CD4-positive, CD25-positive, alpha-beta regulatory T cell (primary cell): ENCODE results near the gene OPCML. TPM values are rescaled to one million over a fixed set of nuclear protein-coding genes. Genes with fewer than 3 reads are reported as not detected.
A peak's percentile ranks its signal among the peaks of the same experiment; 100 is the strongest.

Experiments
- ATAC-seq, 2 donors: fragments of 150-1000 bp; cut with Tn5 transposase; one replicate each; pipeline ENCODE4 v1.10.0; 2021; ENCODE audit warnings: low read depth in 2 of 2, moderate number of reproducible peaks in 2 of 2, moderate library complexity in 1 of 2
- DNase-seq, 3 donors: peaks; one replicate each; pipeline versions ENCODE4 v3.0.0 to v3.0.0-alpha.2; 2012 to 2022; ENCODE audit warnings: mixed read lengths in 1 of 3
- H3K27ac ChIP-seq: one replicate; pipeline ENCODE4 v1.7.0; 2013; ENCODE audit warnings: mild to moderate bottlenecking, low read length; ENCODE audit not compliant: insufficient read depth, poor library complexity, severe bottlenecking
- H3K27me3 ChIP-seq: one replicate; pipeline ENCODE4 v1.7.0; 2013; ENCODE audit warnings: low read length; ENCODE audit not compliant: control insufficient read depth, insufficient read depth
- H3K36me3 ChIP-seq: one replicate; pipeline ENCODE4 v1.7.0; 2013; ENCODE audit warnings: mild to moderate bottlenecking, low read length, moderate library complexity; ENCODE audit not compliant: control insufficient read depth, insufficient read depth
- H3K4me1 ChIP-seq: 2 replicates; pipeline ENCODE4 v1.7.0; 2013; ENCODE audit warnings: mild to moderate bottlenecking, low read length; ENCODE audit not compliant: insufficient read depth, control insufficient read depth, poor library complexity, severe bottlenecking
- H3K4me3 ChIP-seq: one replicate; pipeline ENCODE4 v1.7.0; 2013; ENCODE audit warnings: low read depth, mild to moderate bottlenecking, low read length, moderate library complexity
- H3K9me3 ChIP-seq, 2 experiments: 1 replicate in 1 of 2; 2 replicates in 1 of 2; pipeline ENCODE4 v1.7.0; 2013; ENCODE audit warnings: low read length in 2 of 2, mild to moderate bottlenecking in 1 of 2, moderate library complexity in 1 of 2; ENCODE audit not compliant: control insufficient read depth in 2 of 2
- H3K27ac Mint-ChIP-seq, 3 donors: one replicate each; pipeline ENCODE4 v1.8.0; 2020 to 2022; ENCODE audit warnings: mild to moderate bottlenecking in 3 of 3, mixed read lengths in 3 of 3, moderate library complexity in 2 of 3
- H3K27me3 Mint-ChIP-seq: one replicate; pipeline ENCODE4 v1.8.0; 2022; ENCODE audit warnings: mild to moderate bottlenecking, mixed read lengths
- H3K36me3 Mint-ChIP-seq: one replicate; pipeline ENCODE4 v1.8.0; 2020; ENCODE audit warnings: mixed read lengths
- H3K4me1 Mint-ChIP-seq, 4 donors: one replicate each; pipeline ENCODE4 v1.8.0; 2020 to 2022; ENCODE audit warnings: mixed read lengths in 4 of 4, mild to moderate bottlenecking in 1 of 4
- H3K4me3 Mint-ChIP-seq, 4 donors: one replicate each; pipeline ENCODE4 v1.8.0; 2020 to 2022; ENCODE audit warnings: mild to moderate bottlenecking in 4 of 4, mixed read lengths in 4 of 4, moderate library complexity in 3 of 4
- H3K9me3 Mint-ChIP-seq, 7 donors: one replicate each; pipeline ENCODE4 v1.8.0; 2020 to 2022; ENCODE audit warnings: mixed read lengths in 7 of 7, mild to moderate bottlenecking in 3 of 7, moderate library complexity in 2 of 7
- polyA plus RNA-seq, 4 donors: library from polyadenylated mRNA; unstranded; fragments of 300-500 nt; fragmentation: Illumina TruSeq; gene quantifications; one replicate each; pipeline ENCODE4 v1.2.3, GENCODE V29; 2021
- total RNA-seq: library from RNA; stranded (reverse); gene quantifications from one replicate; pipeline ENCODE4 v1.2.3, GENCODE V29; 2022

The OPCML gene
- total and polyA plus RNA-seq, 5 donors from 2014 or later: not detected

DNA sequence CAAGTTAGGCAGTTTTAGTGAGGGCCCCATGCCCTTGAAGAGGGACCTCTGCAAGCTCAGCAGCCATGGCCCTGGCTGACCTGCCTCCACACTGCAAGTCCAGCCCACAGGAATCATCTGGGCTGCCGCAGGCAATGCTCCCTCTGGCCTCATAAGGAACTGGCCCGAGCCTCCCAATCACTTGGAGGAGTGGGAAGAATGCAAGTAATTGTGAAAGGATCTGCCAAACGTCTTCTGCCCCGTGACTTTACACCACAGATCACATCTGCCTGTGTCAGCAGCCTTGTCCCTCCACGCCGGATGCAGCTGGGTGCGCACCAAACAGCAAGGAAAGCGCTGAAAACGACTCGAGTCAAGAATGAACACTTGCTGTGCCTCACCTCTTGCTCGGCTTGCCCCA, 23.8 kb downstream of the OPCML start:
- H3K4me3 Mint-ChIP-seq: no peak overlapping the region
- Histone ChIP-seq H3K9me3 (no peaks in the 10 kb centered on the region), H3K36me3 (no peaks in the 10 kb centered on the region), H3K27ac (no peak overlapping the region), H3K27me3 (no peaks in the 10 kb centered on the region), H3K4me1 (no peaks in the 10 kb centered on the region), H3K4me3 (no peak overlapping the region)
- no peak for ATAC-seq
- peaks cover 0 to 2% (median 0%) of the 10 kb centered on the region in 7 donors for H3K9me3 Mint-ChIP-seq
- H3K27ac Mint-ChIP-seq: no peak overlapping the region
- no peak for DNase-seq
- H3K36me3 Mint-ChIP-seq: no peaks in the 10 kb centered on the region
- peaks cover 5% of the 10 kb centered on the region for H3K27me3 Mint-ChIP-seq
- H3K4me1 Mint-ChIP-seq: no peaks in the 10 kb centered on the region

DNA sequence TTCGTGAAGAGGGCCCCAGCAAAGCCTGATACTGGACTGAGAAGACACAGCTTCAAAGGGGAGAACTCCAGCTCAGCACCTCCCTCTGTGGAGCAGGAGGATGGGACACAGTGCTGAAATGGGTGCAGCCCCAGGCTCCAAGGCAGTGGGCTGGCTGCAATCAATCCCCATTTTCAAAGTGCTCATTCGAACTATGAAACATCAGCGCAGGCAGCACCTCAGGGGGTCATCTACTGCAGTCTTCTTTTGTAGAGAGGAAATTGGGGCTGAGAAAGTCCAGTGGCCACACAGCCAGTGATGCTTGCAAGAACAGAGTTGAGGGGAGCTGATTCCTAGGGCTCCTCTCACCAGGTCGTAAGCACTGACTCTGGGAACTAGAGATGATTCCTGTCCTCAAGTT, 25.1 kb downstream of the OPCML start:
- ATAC-seq (no peak), DNase-seq (no peak)
- Histone ChIP-seq H3K27me3 (no peaks in the 10 kb centered on the region), H3K4me1 (no peaks in the 10 kb centered on the region), H3K27ac (no peak overlapping the region), H3K36me3 (no peaks in the 10 kb centered on the region), H3K4me3 (no peak overlapping the region), H3K9me3 (no peaks in the 10 kb centered on the region)
- no peaks in the 10 kb centered on the region for H3K4me1 Mint-ChIP-seq
- no peak overlapping the region for H3K27ac Mint-ChIP-seq
- no peaks in the 10 kb centered on the region for H3K36me3 Mint-ChIP-seq
- peaks cover 5% of the 10 kb centered on the region for H3K27me3 Mint-ChIP-seq
- H3K4me3 Mint-ChIP-seq: no peak overlapping the region
- H3K9me3 Mint-ChIP-seq: peaks cover 0 to 2% (median 0%) of the 10 kb centered on the region in 7 donors

DNA sequence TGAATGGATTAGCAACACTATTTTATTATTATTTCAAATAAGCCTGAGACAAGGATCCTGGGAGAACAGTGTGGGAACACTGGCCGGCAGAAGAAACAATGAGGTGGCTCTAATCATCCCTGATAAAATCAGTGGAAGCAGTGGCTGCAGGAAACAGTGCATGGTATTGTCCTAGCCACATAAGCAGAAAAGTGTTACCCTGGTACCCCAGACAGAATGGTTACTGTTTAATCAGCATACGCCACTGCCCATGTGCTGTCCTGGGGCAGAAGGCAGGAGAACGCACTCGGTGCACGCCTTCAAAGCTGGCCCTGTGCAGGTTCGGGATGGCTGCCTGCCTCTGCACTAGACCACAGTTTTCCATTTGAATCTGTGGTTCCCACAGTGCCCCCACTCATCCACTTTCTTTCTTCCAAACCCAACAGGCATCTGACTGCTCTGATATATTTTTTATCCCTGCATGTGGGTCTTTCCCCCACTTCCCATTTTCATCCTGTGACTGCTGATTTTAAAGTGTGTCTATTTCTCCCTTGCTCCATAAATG, 25.7 kb downstream of the OPCML start:
- Histone ChIP-seq H3K27me3 (no peaks in the 10 kb centered on the region), H3K4me1 (no peaks in the 10 kb centered on the region), H3K4me3 (no peak overlapping the region), H3K27ac (no peak overlapping the region), H3K36me3 (no peaks in the 10 kb centered on the region), H3K9me3 (no peaks in the 10 kb centered on the region)
- peak overlapping the region in 1 of 3 donors; percentile 18 for H3K27ac Mint-ChIP-seq
- H3K4me1 Mint-ChIP-seq: no peaks in the 10 kb centered on the region
- peaks cover 0 to 2% (median 0%) of the 10 kb centered on the region in 7 donors for H3K9me3 Mint-ChIP-seq
- DNase-seq (no peak), ATAC-seq (no peak)
- peaks cover 5% of the 10 kb centered on the region for H3K27me3 Mint-ChIP-seq
- no peaks in the 10 kb centered on the region for H3K36me3 Mint-ChIP-seq
- H3K4me3 Mint-ChIP-seq: peak overlapping the region in 1 of 4 donors; percentile 39

DNA sequence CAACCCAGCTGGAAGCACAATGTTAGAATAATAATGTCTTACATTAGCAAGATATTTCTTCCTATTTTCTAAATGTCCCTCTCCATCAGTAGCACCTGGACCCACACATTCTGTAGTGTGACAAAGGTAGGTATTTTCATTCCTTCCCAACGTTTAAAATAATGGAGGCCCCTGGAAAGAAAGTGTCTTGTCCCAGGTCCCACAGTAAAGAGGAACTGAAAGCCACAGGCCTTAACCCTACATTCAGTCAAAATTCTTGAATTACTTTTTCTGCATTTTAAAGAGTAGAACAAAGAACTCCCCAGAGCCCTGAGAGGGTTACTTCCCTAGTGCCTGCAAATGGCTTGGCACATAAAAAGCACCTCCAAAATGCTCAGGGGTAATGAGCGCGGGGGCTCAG, 26.3 kb downstream of the OPCML start:
- peaks cover 5% of the 10 kb centered on the region for H3K27me3 Mint-ChIP-seq
- DNase-seq (no peak), ATAC-seq (no peak)
- Histone ChIP-seq H3K36me3 (no peaks in the 10 kb centered on the region), H3K27me3 (no peaks in the 10 kb centered on the region), H3K4me1 (no peaks in the 10 kb centered on the region), H3K9me3 (no peaks in the 10 kb centered on the region), H3K27ac (no peak overlapping the region), H3K4me3 (no peak overlapping the region)
- H3K36me3 Mint-ChIP-seq: no peaks in the 10 kb centered on the region
- H3K27ac Mint-ChIP-seq: no peak overlapping the region
- peaks cover 0 to 2% (median 0%) of the 10 kb centered on the region in 7 donors for H3K9me3 Mint-ChIP-seq
- H3K4me1 Mint-ChIP-seq: no peaks in the 10 kb centered on the region
- H3K4me3 Mint-ChIP-seq: no peak overlapping the region

GRCh38 chr11:133504906-133505305, 27.4 kb downstream of the OPCML start:
- ATAC-seq (no peak), DNase-seq (no peak)
- Mint-ChIP-seq H3K9me3 (no peaks in the 10 kb centered on the region), H3K27me3 (peaks cover 5% of the 10 kb centered on the region), H3K27ac (no peak overlapping the region), H3K36me3 (no peaks in the 10 kb centered on the region), H3K4me1 (no peaks in the 10 kb centered on the region), H3K4me3 (no peak overlapping the region)
- Histone ChIP-seq H3K4me3 (no peak overlapping the region), H3K9me3 (no peaks in the 10 kb centered on the region), H3K36me3 (no peaks in the 10 kb centered on the region), H3K4me1 (no peaks in the 10 kb centered on the region), H3K27me3 (no peaks in the 10 kb centered on the region), H3K27ac (no peak overlapping the region)

- H3K27ac Mint-ChIP-seq: no peak overlapping the region
Measured at GRCh38 chr11:133503776-133504175, 28.5 kb downstream of the OPCML start.

DNA sequence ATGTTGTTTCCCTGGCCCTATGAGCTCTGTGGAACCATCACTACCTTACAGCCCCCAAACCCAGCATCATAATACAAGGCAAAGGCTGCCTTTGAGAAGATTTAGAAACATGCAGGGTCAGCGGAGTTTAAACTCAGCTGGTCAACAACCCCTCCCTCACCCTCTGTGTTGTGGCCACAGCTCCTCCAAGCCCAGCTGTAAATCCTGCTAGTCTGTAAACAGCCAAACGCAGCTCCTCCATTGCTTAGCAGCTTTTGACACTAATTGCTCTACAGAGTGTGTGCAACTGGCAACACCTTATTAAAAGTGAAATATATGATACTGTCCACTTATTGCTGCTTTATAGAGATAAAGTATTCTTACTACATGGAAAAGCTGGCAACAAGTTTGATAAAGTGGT, 29.1 kb downstream of the OPCML start:
- ATAC-seq (no peak), DNase-seq (no peak)
- Mint-ChIP-seq H3K27ac (no peak overlapping the region), H3K9me3 (peaks cover 0 to under 1% (median 0%) of the 10 kb centered on the region in 7 donors), H3K27me3 (peaks cover 5% of the 10 kb centered on the region), H3K4me3 (no peak overlapping the region), H3K4me1 (no peaks in the 10 kb centered on the region), H3K36me3 (no peaks in the 10 kb centered on the region)
- Histone ChIP-seq H3K36me3 (no peaks in the 10 kb centered on the region), H3K27me3 (no peaks in the 10 kb centered on the region), H3K4me1 (no peaks in the 10 kb centered on the region), H3K27ac (no peak overlapping the region), H3K9me3 (no peaks in the 10 kb centered on the region), H3K4me3 (no peak overlapping the region)

More at GRCh38 chr11:133503776-133504175, 28.5 kb downstream of the OPCML start:
- peak in 1 of 2 donors; percentile 11 for ATAC-seq
- no peaks in the 10 kb centered on the region for H3K36me3 Mint-ChIP-seq
- no peak overlapping the region for H3K4me3 Mint-ChIP-seq
- DNase-seq: no peak
- no peak overlapping the region for H3K27ac ChIP-seq
- peaks cover 5% of the 10 kb centered on the region for H3K27me3 Mint-ChIP-seq
- no peaks in the 10 kb centered on the region for H3K4me1 ChIP-seq
- no peaks in the 10 kb centered on the region for H3K27me3 ChIP-seq
- no peaks in the 10 kb centered on the region for H3K4me1 Mint-ChIP-seq
- H3K9me3 ChIP-seq: no peaks in the 10 kb centered on the region
- no peaks in the 10 kb centered on the region for H3K9me3 Mint-ChIP-seq
- no peaks in the 10 kb centered on the region for H3K36me3 ChIP-seq
- no peak overlapping the region for H3K4me3 ChIP-seq
